H9 (cell line): ENCODE data around the gene ATP13A2. TPM values are rescaled to one million over a fixed set of nuclear protein-coding genes. Genes with fewer than 3 reads are reported as not detected.

Source experiments
- DNase-seq: peaks from one replicate; pipeline ENCODE4 v3.0.0-alpha.2; 2017
- H2AFZ ChIP-seq: one replicate; pipeline ENCODE4 v1.6.1; 2013; ENCODE audit warnings: mild to moderate bottlenecking, low read length, control low read depth, moderate library complexity
- H2AK5ac ChIP-seq: 2 replicates; pipeline ENCODE4 v1.6.1; 2013; ENCODE audit warnings: low read length, control low read depth, mixed read lengths; ENCODE audit not compliant: insufficient read length
- H2BK120ac ChIP-seq: one replicate; pipeline ENCODE4 v1.6.1; 2013; ENCODE audit warnings: low read depth, mild to moderate bottlenecking, low read length, control low read depth, inconsistent platforms; ENCODE audit not compliant: poor library complexity, severe bottlenecking
- H2BK12ac ChIP-seq: 2 replicates; pipeline ENCODE4 v1.6.1; 2013; ENCODE audit warnings: low read length, control low read depth, mixed read lengths, low read depth; ENCODE audit not compliant: insufficient read length
- H2BK15ac ChIP-seq: 2 replicates; pipeline ENCODE4 v1.6.1; 2013; ENCODE audit warnings: low read depth, low read length, control low read depth
- H2BK20ac ChIP-seq: one replicate; pipeline ENCODE4 v1.6.1; 2013; ENCODE audit warnings: low read depth, mild to moderate bottlenecking, low read length, control low read depth, inconsistent platforms; ENCODE audit not compliant: poor library complexity, severe bottlenecking
- H2BK5ac ChIP-seq: 2 replicates; pipeline ENCODE4 v1.6.1; 2013; ENCODE audit warnings: low read length, control low read depth, mixed read lengths; ENCODE audit not compliant: insufficient read length
- H3K14ac ChIP-seq: 2 replicates; pipeline ENCODE4 v1.6.1; 2013; ENCODE audit warnings: low read length, control low read depth; ENCODE audit not compliant: insufficient read depth
- H3K18ac ChIP-seq: 2 replicates; pipeline ENCODE4 v1.6.1; 2013; ENCODE audit warnings: low read depth, mild to moderate bottlenecking, mixed read lengths, low read length, control low read depth; ENCODE audit not compliant: insufficient read length
- H3K23ac ChIP-seq: 2 replicates; pipeline ENCODE4 v1.6.1; 2013; ENCODE audit warnings: low read length, control low read depth, mixed read lengths, low read depth; ENCODE audit not compliant: insufficient read length
- H3K23me2 ChIP-seq: 2 replicates; pipeline ENCODE4 v1.6.1; 2013; ENCODE audit warnings: low read depth, mild to moderate bottlenecking, mixed read lengths, low read length, control low read depth; ENCODE audit not compliant: insufficient read length, poor library complexity, severe bottlenecking
- H3K27ac ChIP-seq: 2 replicates; pipeline ENCODE4 v1.5.1; 2013; ENCODE audit warnings: low read length, control low read depth, mixed read lengths, low read depth; ENCODE audit not compliant: insufficient read length
- H3K27me3 ChIP-seq: 2 replicates; pipeline ENCODE4 v1.6.1; 2013; ENCODE audit warnings: low read length, control low read depth, inconsistent platforms; ENCODE audit not compliant: insufficient read depth
- H3K4ac ChIP-seq: 2 replicates; pipeline ENCODE4 v1.6.1; 2013; ENCODE audit warnings: low read depth, mild to moderate bottlenecking, control low read depth, inconsistent platforms, low read length, moderate library complexity
- H3K4me1 ChIP-seq: 2 replicates; pipeline ENCODE4 v1.6.1; 2013; ENCODE audit warnings: low read length, control low read depth, inconsistent platforms; ENCODE audit not compliant: insufficient read depth
- H3K4me2 ChIP-seq: 2 replicates; pipeline ENCODE4 v1.6.1; 2013; ENCODE audit warnings: low read length, control low read depth, mixed read lengths; ENCODE audit not compliant: insufficient read length, insufficient read depth
- H3K56ac ChIP-seq: 2 replicates; pipeline ENCODE4 v1.6.1; 2013; ENCODE audit warnings: low read depth, mild to moderate bottlenecking, mixed read lengths, low read length, control low read depth; ENCODE audit not compliant: insufficient read length
- H3K79me1 ChIP-seq: 2 replicates; pipeline ENCODE4 v1.6.1; 2013; ENCODE audit warnings: low read depth, mild to moderate bottlenecking, moderate library complexity, low read length, control low read depth, inconsistent platforms; ENCODE audit not compliant: insufficient read depth, poor library complexity, severe bottlenecking
- H3K79me2 ChIP-seq: 2 replicates; pipeline ENCODE4 v1.6.1; 2013; ENCODE audit warnings: low read length, control low read depth, inconsistent platforms; ENCODE audit not compliant: insufficient read depth
- H3K9ac ChIP-seq: 2 replicates; pipeline ENCODE4 v1.6.1; 2013; ENCODE audit warnings: low read length, control low read depth, mixed read lengths; ENCODE audit not compliant: insufficient read length; ENCODE audit errors: extremely low read depth
- H3K9me3 ChIP-seq: one replicate; pipeline ENCODE4 v1.6.1; 2013; ENCODE audit warnings: low read depth, low read length, inconsistent platforms; ENCODE audit not compliant: control insufficient read depth
- H3T11ph ChIP-seq: one replicate; pipeline ENCODE4 v1.6.1; 2013; ENCODE audit warnings: mild to moderate bottlenecking, low read length, control low read depth, inconsistent platforms
- H4K20me1 ChIP-seq: one replicate; pipeline ENCODE4 v1.6.1; 2013; ENCODE audit not compliant: control insufficient read depth, insufficient read length, insufficient read depth
- H4K5ac ChIP-seq: 2 replicates; pipeline ENCODE4 v1.6.1; 2013; ENCODE audit warnings: low read depth, mild to moderate bottlenecking, mixed read lengths, low read length, control low read depth; ENCODE audit not compliant: insufficient read length
- H4K8ac ChIP-seq: replicated peaks from 2 replicates; pipeline ENCODE4 v1.6.1; 2013; ENCODE audit warnings: low read length, control low read depth, mixed read lengths, low read depth; ENCODE audit not compliant: insufficient read length
- H4K91ac ChIP-seq: 2 replicates; pipeline ENCODE4 v1.6.1; 2013; ENCODE audit warnings: low read depth, mild to moderate bottlenecking, moderate library complexity, mixed read lengths, low read length, control low read depth; ENCODE audit not compliant: insufficient read length
- H3K27ac Mint-ChIP-seq, 3 experiments: 2 replicates in 2 of 3; 3 replicates in 1 of 3; pipeline ENCODE4 v1.8.0; 2020 to 2021; ENCODE audit warnings: mixed read lengths in 3 of 3, mild to moderate bottlenecking in 1 of 3, moderate library complexity in 1 of 3
- H3K27me3 Mint-ChIP-seq: 2 replicates; pipeline ENCODE4 v1.8.0; 2021; ENCODE audit warnings: low read depth, mild to moderate bottlenecking, moderate library complexity, mixed read lengths
- H3K36me3 Mint-ChIP-seq, 3 experiments: 2 replicates in 2 of 3; 3 replicates in 1 of 3; pipeline ENCODE4 v1.8.0; 2020 to 2021; ENCODE audit warnings: low read depth in 3 of 3, mixed read lengths in 3 of 3; ENCODE audit not compliant: insufficient read depth in 1 of 3
- H3K4me1 Mint-ChIP-seq, 2 experiments: 2 replicates each; pipeline ENCODE4 v1.8.0; 2020; ENCODE audit warnings: mixed read lengths in 2 of 2
- H3K4me3 Mint-ChIP-seq, 2 experiments: 2 replicates in 1 of 2; 3 replicates in 1 of 2; pipeline ENCODE4 v1.8.0; 2020 to 2021; ENCODE audit warnings: mild to moderate bottlenecking in 2 of 2, mixed read lengths in 2 of 2, moderate library complexity in 1 of 2
- H3K9me3 Mint-ChIP-seq, 2 experiments: 2 replicates in 1 of 2; 3 replicates in 1 of 2; pipeline ENCODE4 v1.8.0; 2020; ENCODE audit warnings: mild to moderate bottlenecking in 2 of 2, mixed read lengths in 2 of 2, moderate library complexity in 1 of 2
- WGBS: extraction: QIAGEN DNeasy Blood & Tissue Kit; methylation state at CpG from one replicate; pipeline ENCODE4 v1.1.7; 2013; ENCODE audit warnings: missing lambda C conversion rate, low lambda C conversion rate, mixed read lengths; ENCODE audit not compliant: insufficient read length; ENCODE audit errors: extremely low coverage; 5-methylcytosine and 5-hydroxymethylcytosine counted together
- total RNA-seq: library from RNA; stranded (reverse); gene quantifications from 2 replicates; pipeline ENCODE4 v1.2.1, GENCODE V29; 2021
- TF ChIP-seq, protein P1 (sequence below): fragments of 200-600 bp; sonication (generic); conservative IDR thresholded peaks from 3 replicates; pipeline ENCODE4 v1.8.0; 2021; ENCODE audit warnings: antibody characterized with exemption, mild to moderate bottlenecking

The ATP13A2 gene
- total RNA-seq, 1 experiment from 2014 or later = 53.6 TPM

DNA sequence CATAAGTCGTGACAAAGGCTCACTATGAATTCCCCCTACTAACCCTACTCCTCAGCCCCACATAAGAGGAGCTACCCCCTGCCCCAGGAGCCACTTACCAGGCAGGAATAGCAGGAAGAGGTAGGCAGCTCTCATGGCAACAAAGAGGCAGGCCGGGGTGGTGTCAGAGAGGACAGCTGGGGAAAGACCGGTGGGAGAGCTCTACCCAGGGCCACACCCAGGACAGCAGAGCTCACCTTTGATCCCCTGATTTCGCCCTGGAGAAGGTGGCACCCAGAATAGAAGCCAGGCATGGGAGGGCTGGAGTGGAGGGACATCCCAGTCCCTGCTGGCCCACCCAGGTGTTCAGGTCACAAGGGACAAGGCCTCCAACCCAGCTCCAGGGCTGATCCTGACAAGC, 33.6 kb downstream of the ATP13A2 start:
- H3K4me2 ChIP-seq = no peak overlapping the region
- H4K5ac ChIP-seq = no peak overlapping the region
- H3K79me2 ChIP-seq = no peaks in the 10 kb centered on the region; the same call in 1 of the 2 replicates
- no peak overlapping the region for H3K27ac ChIP-seq
- no peak overlapping the region for H4K91ac ChIP-seq
- H3K27me3 Mint-ChIP-seq = peaks cover 9% of the 10 kb centered on the region
- peak overlapping the region; percentile 80 to 82; a peak in 2 of 5 replicates for H3K4me3 Mint-ChIP-seq
- peaks cover 21 to 35% of the 10 kb centered on the region in 2 experiments for H3K4me1 Mint-ChIP-seq
- H2BK12ac ChIP-seq = no peak overlapping the region
- H3K4me1 ChIP-seq = no peaks in the 10 kb centered on the region; the same call in 1 of the 2 replicates
- no peak overlapping the region for H3K9ac ChIP-seq
- no peak overlapping the region for H2AFZ ChIP-seq
- H3K56ac ChIP-seq = no peak overlapping the region
- H4K20me1 ChIP-seq = no peaks in the 10 kb centered on the region
- H2BK5ac ChIP-seq = no peak overlapping the region
- H2BK15ac ChIP-seq = no peak overlapping the region
- H3K27ac Mint-ChIP-seq = no peak overlapping the region
- no peaks in the 10 kb centered on the region for H3K9me3 ChIP-seq
- no peak overlapping the region for H3K23ac ChIP-seq
- H4K8ac ChIP-seq = no peak overlapping the region
- H2BK20ac ChIP-seq = no peak overlapping the region
- no peaks in the 10 kb centered on the region for H3K79me1 ChIP-seq
- H3K18ac ChIP-seq = no peak overlapping the region
- TF ChIP-seq, protein P1, sequence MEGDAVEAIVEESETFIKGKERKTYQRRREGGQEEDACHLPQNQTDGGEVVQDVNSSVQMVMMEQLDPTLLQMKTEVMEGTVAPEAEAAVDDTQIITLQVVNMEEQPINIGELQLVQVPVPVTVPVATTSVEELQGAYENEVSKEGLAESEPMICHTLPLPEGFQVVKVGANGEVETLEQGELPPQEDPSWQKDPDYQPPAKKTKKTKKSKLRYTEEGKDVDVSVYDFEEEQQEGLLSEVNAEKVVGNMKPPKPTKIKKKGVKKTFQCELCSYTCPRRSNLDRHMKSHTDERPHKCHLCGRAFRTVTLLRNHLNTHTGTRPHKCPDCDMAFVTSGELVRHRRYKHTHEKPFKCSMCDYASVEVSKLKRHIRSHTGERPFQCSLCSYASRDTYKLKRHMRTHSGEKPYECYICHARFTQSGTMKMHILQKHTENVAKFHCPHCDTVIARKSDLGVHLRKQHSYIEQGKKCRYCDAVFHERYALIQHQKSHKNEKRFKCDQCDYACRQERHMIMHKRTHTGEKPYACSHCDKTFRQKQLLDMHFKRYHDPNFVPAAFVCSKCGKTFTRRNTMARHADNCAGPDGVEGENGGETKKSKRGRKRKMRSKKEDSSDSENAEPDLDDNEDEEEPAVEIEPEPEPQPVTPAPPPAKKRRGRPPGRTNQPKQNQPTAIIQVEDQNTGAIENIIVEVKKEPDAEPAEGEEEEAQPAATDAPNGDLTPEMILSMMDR = no peak
- no peak overlapping the region for H3K14ac ChIP-seq
- H3T11ph ChIP-seq = no peak overlapping the region
- no peak overlapping the region for H3K4ac ChIP-seq
- H3K36me3 Mint-ChIP-seq = peaks cover 8 to 38% (median 31%) of the 10 kb centered on the region in 3 experiments
- H3K9me3 Mint-ChIP-seq = no peaks in the 10 kb centered on the region
- no CpG with 5 or more reads among the region's 4 CpGs for WGBS
- H2BK120ac ChIP-seq = no peak overlapping the region
- H3K23me2 ChIP-seq = peaks cover 11% of the 10 kb centered on the region
- no peak overlapping the region for H2AK5ac ChIP-seq
- no peak for DNase-seq
- no peaks in the 10 kb centered on the region for H3K27me3 ChIP-seq
